Measurements from ENCODE around the gene ZNF423.

DNA sequence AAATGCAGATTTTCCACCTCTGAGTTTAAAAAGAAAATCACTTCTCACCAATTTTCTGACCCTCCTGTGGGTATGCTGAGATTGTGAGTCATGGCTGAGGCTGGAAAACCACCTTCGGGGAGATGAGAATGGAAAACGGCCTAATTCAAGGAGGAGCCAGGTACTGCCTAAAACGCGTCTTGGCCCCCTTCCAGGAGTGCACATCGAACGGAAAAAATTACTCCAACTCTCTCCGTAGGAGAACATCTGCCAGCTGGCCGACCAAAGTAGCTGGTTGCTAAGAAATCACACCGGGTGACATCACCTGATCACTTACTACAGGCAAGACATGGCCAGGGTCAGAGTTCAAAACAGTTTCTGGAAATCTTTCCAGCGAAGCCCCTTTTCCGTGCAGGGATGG is 107.6 kb downstream of the ZNF423 start:
- TF ChIP-seq CTCF (IDR thresholded peaks at IDR 0.05) (no peak), POLR2A (IDR thresholded peaks at IDR 0.05) (no peak)
